Endothelial cell of umbilical vein (primary cell): Measurements from ENCODE around the gene COL20A1. TPM values are rescaled to one million over a fixed set of nuclear protein-coding genes. Genes with fewer than 3 reads are reported as not detected.

Experiments used
- BruUV-seq: library from RNA; stranded (reverse); fragments of 400-500 nt; replicated peaks from 2 replicates; lab custom pipeline; 2021; lab: Mats Ljungman, UMichigan
- CTCF ChIA-PET: fragments of 300-600, 350-600 bp; sonication (Branson Sonifier 250); formaldehyde crosslinking; loops from one replicate; lab custom pipeline; 2021; ENCODE audit warnings: antibody characterized with exemption, inconsistent platforms; lab: Charles Lee
- POLR2A ChIA-PET: fragments of 300-600, 350-600 bp; sonication (Branson Sonifier 250); formaldehyde crosslinking; loops from one replicate; lab custom pipeline; 2021; ENCODE audit warnings: antibody characterized with exemption, inconsistent platforms; lab: Charles Lee
- DNase-seq: peaks from one replicate; pipeline ENCODE4 v3.0.0-alpha.2; 2011; ENCODE audit warnings: low read depth, low spot score
- FAIRE-seq: peaks from 2 replicates; lab custom pipeline; 2011; peaks lifted over from hg19 to GRCh38; lab: Jason Lieb, UNC
- H2AFZ ChIP-seq: 2 replicates; pipeline ENCODE4 v1.6.0; 2012; ENCODE audit warnings: low read depth, low read length, control low read depth, inconsistent platforms
- H3K27ac ChIP-seq: 2 replicates; pipeline ENCODE4 v1.5.1; 2011; ENCODE audit warnings: low read depth, mild to moderate bottlenecking, control low read depth, low read length, moderate library complexity; ENCODE audit not compliant: insufficient read depth
- H3K27me3 ChIP-seq, 2 experiments: 2 replicates each; pipeline versions ENCODE4 v1.6.0 to v1.6.1; 2011; ENCODE audit warnings: low read length in 2 of 2, mixed read lengths in 1 of 2; ENCODE audit not compliant: control insufficient read depth in 2 of 2, insufficient read depth in 2 of 2
- H3K36me3 ChIP-seq, 2 experiments: 2 replicates in 1 of 2; 3 replicates in 1 of 2; pipeline ENCODE4 v1.5.1; 2011; ENCODE audit warnings: low read length in 2 of 2, mild to moderate bottlenecking in 1 of 2, moderate library complexity in 1 of 2; ENCODE audit not compliant: control insufficient read depth in 2 of 2, insufficient read depth in 2 of 2; ENCODE audit errors: extremely low read depth in 1 of 2
- H3K4me1 ChIP-seq: 3 replicates; pipeline ENCODE4 v1.5.1; 2011; ENCODE audit warnings: mild to moderate bottlenecking, low read length; ENCODE audit not compliant: control insufficient read depth, insufficient read depth; ENCODE audit errors: extremely low read depth
- H3K4me2 ChIP-seq: 2 replicates; pipeline ENCODE4 v1.6.1; 2011; ENCODE audit warnings: low read length, control low read depth, mixed read lengths; ENCODE audit not compliant: insufficient read depth
- H3K4me3 ChIP-seq, 3 experiments: fragments of 200-600 bp in 1 of 3; sonication (generic), shearing (Covaris generic) in 1 of 3; replicated peaks in 1 of 3; 2 replicates each; pipeline ENCODE4 v1.5.1; 2011 to 2016; ENCODE audit warnings: control low read depth in 3 of 3, low read length in 3 of 3, mild to moderate bottlenecking in 2 of 3, inconsistent platforms in 1 of 3, low read depth in 1 of 3, moderate library complexity in 1 of 3; ENCODE audit not compliant: insufficient read depth in 1 of 3
- H3K79me2 ChIP-seq: 2 replicates; pipeline ENCODE4 v1.6.0; 2012; ENCODE audit warnings: low read length, inconsistent platforms; ENCODE audit not compliant: control insufficient read depth, insufficient read depth
- H3K9ac ChIP-seq: replicated peaks from 2 replicates; pipeline ENCODE3; 2011; ENCODE audit warnings: low read length, control low read depth; ENCODE audit not compliant: insufficient read depth; ENCODE audit errors: extremely low read depth
- H3K9me1 ChIP-seq: replicated peaks from 3 replicates; pipeline ENCODE4 v1.6.0; 2011; ENCODE audit warnings: mild to moderate bottlenecking, low read length; ENCODE audit not compliant: control insufficient read depth, insufficient read depth; ENCODE audit errors: extremely low read depth
- H3K9me3 ChIP-seq: replicated peaks from 2 replicates; pipeline ENCODE4 v1.5.1; 2012; ENCODE audit warnings: low read length, inconsistent platforms; ENCODE audit not compliant: control insufficient read depth, insufficient read depth
- H4K20me1 ChIP-seq: replicated peaks from 2 replicates; pipeline ENCODE3; 2011; ENCODE audit warnings: mild to moderate bottlenecking, low read length; ENCODE audit not compliant: control insufficient read depth, insufficient read depth; ENCODE audit errors: extremely low read depth
- EZH2 ChIP-seq: IDR thresholded peaks from 2 replicates; pipeline ENCODE4 v1.6.1; 2012; ENCODE audit warnings: borderline replicate concordance, low read depth, mild to moderate bottlenecking, moderate library complexity, low read length, inconsistent platforms; ENCODE audit not compliant: severe bottlenecking
- FOS ChIP-seq: IDR thresholded peaks from 2 replicates; pipeline ENCODE4 v1.6.1; 2011; ENCODE audit warnings: mild to moderate bottlenecking, low read length, moderate library complexity, borderline replicate concordance; ENCODE audit not compliant: insufficient read depth
- GATA2 ChIP-seq: IDR thresholded peaks from 2 replicates; pipeline ENCODE4 v1.7.0; 2011; ENCODE audit warnings: low read depth, mild to moderate bottlenecking, moderate library complexity, mixed read lengths, low read length; ENCODE audit not compliant: insufficient read length, insufficient read depth
- JUN ChIP-seq: IDR thresholded peaks from 2 replicates; pipeline ENCODE4 v1.6.1; 2011; ENCODE audit warnings: borderline replicate concordance, low read depth; ENCODE audit not compliant: insufficient read length, insufficient read depth
- MYC ChIP-seq: IDR thresholded peaks from one replicate; pipeline ENCODE4 v1.6.1; 2011; ENCODE audit warnings: mild to moderate bottlenecking, low read depth, low read length
- POLR2A ChIP-seq: IDR thresholded peaks from 2 replicates; pipeline ENCODE4 v1.6.1; 2012; ENCODE audit warnings: low read depth, mild to moderate bottlenecking, control low read depth, low read length
- POLR2AphosphoS5 ChIP-seq: IDR thresholded peaks from 2 replicates; pipeline ENCODE4 v1.6.1; 2012; ENCODE audit warnings: low read depth, mild to moderate bottlenecking, control low read depth, low read length, moderate library complexity; ENCODE audit not compliant: insufficient read depth
- dilution Hi-C: fragments of 300-500 bp; cut with MboI; formaldehyde crosslinking; loops from one replicate; pipeline ENCODE4 v1.15.0; 2019; ENCODE audit warnings: low sequenced_read_pairs; ENCODE audit not compliant: extremely low pct_ligation_motif_present
- intact Hi-C: fragments of 100-400 bp; cut with micrococcal nuclease; formaldehyde crosslinking; loops from one replicate; pipeline ENCODE4 v1.10.0; 2022
- polyA plus RNA-seq, 4 experiments: library from polyadenylated mRNA; depleted of rRNA in 3 of 4; stranded (reverse) in 3 of 4; unstranded in 1 of 4; fragments of >200 nt; gene quantifications; 2 replicates each; pipeline versions ENCODE4 v1.2.1 to v1.2.3, GENCODE V29; 2011 to 2012; ENCODE audit warnings: missing spikeins in 1 of 4
- total RNA-seq: library from RNA; stranded (reverse); gene quantifications from 2 replicates; pipeline ENCODE4 v1.2.3, GENCODE V29; 2021
- TF ChIP-seq, protein P1 (sequence below), 2 donors: IDR thresholded peaks; 1 replicate in 1 of 2; 2 replicates in 1 of 2; pipeline ENCODE4 v1.5.1; 2011; ENCODE audit warnings: low read length in 2 of 2, mild to moderate bottlenecking in 2 of 2, moderate library complexity in 2 of 2, control low read depth in 1 of 2, inconsistent platforms in 1 of 2, low read depth in 1 of 2; ENCODE audit not compliant: insufficient read depth in 1 of 2; ENCODE audit errors: extremely low read depth in 1 of 2
- TF ChIP-seq, protein P2 (sequence below): IDR thresholded peaks from 2 replicates; pipeline ENCODE4 v1.6.1; 2011; ENCODE audit not compliant: insufficient read depth, insufficient read length

COL20A1 gene
- total and polyA plus RNA-seq, 2 donors (not counting 3 experiments of a cell fraction or from before 2014, with no cell fraction given), result not detected

DNA sequence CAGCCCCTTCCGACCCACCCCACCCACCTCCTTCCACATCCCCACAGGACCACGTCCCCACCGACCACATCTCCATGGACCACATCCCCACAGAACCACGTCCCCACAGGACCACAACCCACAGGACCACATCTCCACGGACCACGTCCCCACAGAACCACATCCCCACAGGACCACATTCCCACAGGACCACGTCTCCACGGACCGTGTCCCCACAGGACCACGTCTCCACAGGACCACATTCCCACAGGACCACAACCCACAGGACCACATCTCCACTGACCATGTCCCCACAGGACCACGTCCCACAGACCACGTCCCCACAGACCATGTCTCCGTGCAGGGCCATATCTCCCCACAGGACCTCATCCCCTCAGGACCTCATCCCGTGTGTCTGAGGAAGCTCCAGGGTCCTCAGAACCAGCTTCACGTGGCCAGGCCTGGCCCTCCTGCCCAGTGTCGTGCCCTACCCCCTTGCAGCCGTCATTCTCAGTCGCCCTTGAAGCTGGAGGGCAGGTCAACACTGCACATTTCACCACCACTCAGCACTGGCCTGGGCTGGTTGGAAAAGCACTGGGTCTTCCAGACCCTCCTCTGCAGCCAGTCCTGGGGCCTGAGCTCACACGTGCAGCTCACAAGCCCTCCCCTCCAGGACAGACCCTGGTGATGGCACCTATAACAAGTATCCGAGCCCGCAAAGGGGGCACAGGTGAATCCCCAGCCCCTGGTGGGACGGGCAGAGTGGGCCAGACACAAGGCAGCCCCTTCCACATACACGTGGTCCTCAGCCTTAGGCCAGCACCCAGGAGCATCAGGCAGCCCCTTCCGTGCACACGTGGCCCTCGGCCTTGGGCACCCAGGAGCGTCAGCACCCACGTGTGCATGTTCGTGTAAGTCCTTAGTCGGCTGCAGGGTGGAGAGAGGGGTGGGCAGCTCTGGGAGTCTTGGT is 64.2 kb downstream of the COL20A1 start:
- CTCF ChIA-PET, result no interaction called here
- no peaks in the 10 kb centered on the region for H3K9me3 ChIP-seq
- POLR2A ChIA-PET, result no interaction called here

More for the DNA sequence above, 64.2 kb downstream of the COL20A1 start:
- no peak overlapping the region for H3K4me2 ChIP-seq
- H2AFZ ChIP-seq, result no peak overlapping the region
- H3K36me3 ChIP-seq, result no peaks in the 10 kb centered on the region
- intact Hi-C loops, result no loop called here
- H3K27me3 ChIP-seq, result peaks cover 9% of the 10 kb centered on the region in 2 experiments
- no peak overlapping the region for H3K9ac ChIP-seq
- no peaks in the 10 kb centered on the region for H3K9me1 ChIP-seq
- no peaks in the 10 kb centered on the region for H3K79me2 ChIP-seq
- H3K27ac ChIP-seq, result no peak overlapping the region
- H3K4me1 ChIP-seq, result no peaks in the 10 kb centered on the region
- TF ChIP-seq POLR2AphosphoS5 (no peak), GATA2 (no peak), POLR2A (no peak), FOS (no peak), MYC (no peak), EZH2 (no peak), JUN (no peak)
- TF ChIP-seq, protein P1, sequence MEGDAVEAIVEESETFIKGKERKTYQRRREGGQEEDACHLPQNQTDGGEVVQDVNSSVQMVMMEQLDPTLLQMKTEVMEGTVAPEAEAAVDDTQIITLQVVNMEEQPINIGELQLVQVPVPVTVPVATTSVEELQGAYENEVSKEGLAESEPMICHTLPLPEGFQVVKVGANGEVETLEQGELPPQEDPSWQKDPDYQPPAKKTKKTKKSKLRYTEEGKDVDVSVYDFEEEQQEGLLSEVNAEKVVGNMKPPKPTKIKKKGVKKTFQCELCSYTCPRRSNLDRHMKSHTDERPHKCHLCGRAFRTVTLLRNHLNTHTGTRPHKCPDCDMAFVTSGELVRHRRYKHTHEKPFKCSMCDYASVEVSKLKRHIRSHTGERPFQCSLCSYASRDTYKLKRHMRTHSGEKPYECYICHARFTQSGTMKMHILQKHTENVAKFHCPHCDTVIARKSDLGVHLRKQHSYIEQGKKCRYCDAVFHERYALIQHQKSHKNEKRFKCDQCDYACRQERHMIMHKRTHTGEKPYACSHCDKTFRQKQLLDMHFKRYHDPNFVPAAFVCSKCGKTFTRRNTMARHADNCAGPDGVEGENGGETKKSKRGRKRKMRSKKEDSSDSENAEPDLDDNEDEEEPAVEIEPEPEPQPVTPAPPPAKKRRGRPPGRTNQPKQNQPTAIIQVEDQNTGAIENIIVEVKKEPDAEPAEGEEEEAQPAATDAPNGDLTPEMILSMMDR (IDR thresholded peaks at IDR 0.05; ENCODE audit: extremely low read depth in 1 of 2, insufficient read depth in 1 of 2, low read depth in 1 of 2, low read length in 2 of 2), result no peak
- TF ChIP-seq, protein P2, sequence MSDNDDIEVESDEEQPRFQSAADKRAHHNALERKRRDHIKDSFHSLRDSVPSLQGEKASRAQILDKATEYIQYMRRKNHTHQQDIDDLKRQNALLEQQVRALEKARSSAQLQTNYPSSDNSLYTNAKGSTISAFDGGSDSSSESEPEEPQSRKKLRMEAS, result no peak
- DNase-seq (no peak), FAIRE-seq (no peak)
- no TSS peak for BruUV-seq
- no peak overlapping the region for H3K4me3 ChIP-seq
- dilution Hi-C loops, result no loop called here
- no peaks in the 10 kb centered on the region for H4K20me1 ChIP-seq
